HG02759 (cell line): ENCODE measurements around the gene TLE5.

ENCODE experiments used
- ATAC-seq: cut with Tn5 transposase; IDR thresholded peaks from one replicate; pipeline ENCODE4 v1.9.1; 2021; ENCODE audit warnings: mild to moderate bottlenecking, moderate library complexity; ENCODE audit not compliant: unreplicated experiment

Gene TLE5, protein sequence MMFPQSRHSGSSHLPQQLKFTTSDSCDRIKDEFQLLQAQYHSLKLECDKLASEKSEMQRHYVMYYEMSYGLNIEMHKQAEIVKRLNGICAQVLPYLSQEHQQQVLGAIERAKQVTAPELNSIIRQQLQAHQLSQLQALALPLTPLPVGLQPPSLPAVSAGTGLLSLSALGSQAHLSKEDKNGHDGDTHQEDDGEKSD

DNA sequence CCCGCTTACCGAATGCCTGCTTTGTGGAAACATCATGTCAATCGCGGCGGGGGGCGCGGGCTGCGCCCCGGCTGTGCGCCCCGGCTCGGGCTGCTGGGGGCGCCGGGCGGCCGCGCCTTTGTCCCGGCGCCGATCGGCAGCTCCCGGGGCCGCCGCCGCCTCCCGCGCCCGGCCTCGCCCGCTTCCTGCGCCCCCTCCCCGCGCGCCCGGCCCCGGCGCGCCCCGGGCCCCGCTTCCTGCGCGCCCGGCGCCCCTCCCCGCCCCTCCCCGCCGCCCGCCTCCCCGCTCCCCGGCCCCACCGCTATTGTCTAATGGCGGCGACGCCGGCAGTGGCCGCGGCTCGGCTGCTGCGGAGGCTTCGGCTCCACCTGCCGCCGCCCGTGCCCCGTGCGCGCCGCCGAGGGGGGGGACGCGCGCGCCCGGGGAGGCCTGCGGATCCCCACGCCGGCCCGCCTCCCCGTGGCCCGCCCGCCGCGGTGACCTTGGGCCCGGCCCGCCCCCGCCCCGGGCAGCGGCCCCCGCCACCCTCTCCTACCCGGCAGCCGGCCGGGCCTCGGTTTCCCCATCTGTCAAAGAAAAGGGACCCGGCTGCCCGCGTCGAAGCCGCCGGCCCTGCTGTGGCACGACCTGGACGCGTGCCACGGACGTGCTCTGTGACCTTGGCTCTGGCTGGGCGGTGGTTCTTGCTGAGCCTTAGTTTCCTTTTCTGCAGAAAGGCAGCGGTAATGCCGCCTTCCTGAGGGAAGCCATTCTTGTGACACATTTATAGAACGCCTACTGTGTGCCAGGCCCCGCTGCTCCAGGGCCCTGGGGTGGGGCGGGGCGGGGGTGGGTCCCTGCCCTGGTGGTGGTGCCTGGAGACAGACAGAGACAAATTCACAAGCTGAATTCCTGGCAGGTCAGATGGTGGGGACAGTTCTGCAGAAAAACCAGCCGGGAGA, at the start of gene TLE5:
Gene TLE5 (minus strand): TSS at position 331 of the 941 bp plus-strand sequence. CDS start 295 bp downstream, at position 36.
- ATAC-seq: no peak

DNA sequence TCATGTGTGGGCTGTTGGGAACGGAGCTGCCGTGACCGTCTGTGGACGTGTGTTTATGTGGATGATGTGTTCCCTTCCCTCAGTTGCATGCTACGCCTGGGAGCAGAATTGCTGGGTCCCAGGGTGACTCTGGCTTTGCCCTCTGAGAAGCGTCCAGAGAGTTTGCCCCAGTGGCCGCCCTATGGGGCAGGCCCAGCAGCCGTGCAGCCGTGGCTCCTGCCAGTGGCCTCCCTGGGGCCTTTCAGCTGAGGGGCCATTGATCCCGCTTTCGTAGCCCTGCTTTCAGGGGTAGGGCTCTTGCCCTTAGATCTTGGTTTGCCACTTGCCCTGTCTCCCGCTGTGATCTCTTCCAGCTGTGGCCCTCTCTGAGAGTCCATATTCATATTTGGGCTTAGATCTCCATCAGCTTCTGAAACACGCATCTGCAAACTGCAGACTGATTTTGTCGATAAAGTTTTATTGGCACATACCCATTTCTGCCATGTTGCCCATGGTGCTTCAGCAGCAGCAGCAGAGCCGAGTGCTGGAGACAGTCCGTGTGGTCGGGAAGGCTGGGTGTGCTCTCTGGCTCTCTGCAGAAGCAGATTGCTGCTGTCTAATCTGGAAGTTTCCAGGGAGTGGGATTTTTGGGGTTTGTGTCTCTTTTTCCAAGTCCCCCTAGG, 49.4 kb upstream of the TLE5 start:
- no peak for ATAC-seq

DNA sequence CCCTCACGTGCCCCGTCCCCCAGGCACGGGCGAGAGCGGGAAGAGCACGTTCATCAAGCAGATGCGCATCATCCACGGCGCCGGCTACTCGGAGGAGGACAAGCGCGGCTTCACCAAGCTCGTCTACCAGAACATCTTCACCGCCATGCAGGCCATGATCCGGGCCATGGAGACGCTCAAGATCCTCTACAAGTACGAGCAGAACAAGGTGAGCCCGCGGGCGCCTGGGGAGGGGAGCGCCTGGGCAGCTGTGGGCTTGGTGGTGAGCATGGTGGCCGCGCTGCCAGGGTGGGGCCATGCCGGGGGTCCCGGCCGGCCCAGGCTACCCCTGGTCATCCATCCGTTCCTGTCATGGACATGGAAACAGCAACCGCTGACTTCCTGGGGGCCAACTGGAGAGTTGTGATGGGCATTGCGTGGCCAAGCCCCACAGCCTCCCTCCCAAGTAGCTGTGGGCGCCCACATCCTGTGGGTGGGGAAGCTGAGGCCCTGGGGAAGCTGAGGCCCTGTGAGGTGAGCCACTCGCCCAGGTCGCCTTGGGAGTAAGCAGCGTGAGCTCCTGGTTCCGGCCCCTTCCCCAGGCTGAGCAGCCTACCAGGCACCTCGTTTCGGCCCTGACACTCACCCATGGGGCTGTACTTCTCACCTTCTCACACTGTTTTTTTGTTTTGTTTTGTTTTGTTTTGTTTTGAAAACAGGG, 48.0 kb upstream of the TLE5 start:
- no peak for ATAC-seq

DNA sequence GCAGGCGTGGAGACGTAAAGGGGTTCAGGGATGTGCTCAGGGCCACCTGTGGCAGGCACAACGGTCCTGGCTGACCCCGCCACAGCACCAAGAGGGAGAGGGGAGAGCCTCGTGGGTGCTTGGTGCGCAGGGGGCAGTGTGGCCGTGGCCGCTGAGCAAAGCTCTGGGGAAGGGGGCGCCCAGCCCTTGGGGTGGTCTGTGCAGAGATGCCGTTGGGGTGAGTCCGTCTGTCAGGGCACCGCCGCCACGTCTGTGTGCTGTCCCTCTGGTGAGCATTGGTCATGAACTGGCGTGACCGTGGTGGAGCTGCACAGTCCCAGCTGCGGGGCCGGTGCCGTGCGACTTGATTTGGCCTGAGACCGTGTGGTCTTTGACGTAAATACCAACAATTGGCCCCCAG, 47.2 kb upstream of the TLE5 start:
- ATAC-seq: no peak

DNA sequence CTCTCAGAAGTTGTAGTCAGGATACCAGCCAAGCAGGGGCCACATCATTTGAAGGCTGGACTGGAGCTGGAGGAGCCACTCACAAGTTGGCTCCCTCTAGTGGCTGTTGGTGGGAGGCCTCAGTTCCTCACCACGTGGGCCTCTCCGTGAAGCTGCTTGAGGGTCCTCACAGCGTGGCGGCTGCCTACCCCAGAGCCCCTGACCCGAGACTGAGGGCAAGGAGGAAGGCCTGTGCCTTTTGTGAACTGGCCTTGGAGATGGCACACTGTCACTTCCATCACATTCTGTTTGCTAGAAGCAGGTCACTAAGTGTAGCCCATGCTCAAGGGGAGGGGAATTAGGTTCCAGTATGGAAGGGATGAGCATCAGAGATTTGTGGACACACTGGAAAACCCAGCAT, 46.5 kb upstream of the TLE5 start:
- no peak for ATAC-seq

DNA sequence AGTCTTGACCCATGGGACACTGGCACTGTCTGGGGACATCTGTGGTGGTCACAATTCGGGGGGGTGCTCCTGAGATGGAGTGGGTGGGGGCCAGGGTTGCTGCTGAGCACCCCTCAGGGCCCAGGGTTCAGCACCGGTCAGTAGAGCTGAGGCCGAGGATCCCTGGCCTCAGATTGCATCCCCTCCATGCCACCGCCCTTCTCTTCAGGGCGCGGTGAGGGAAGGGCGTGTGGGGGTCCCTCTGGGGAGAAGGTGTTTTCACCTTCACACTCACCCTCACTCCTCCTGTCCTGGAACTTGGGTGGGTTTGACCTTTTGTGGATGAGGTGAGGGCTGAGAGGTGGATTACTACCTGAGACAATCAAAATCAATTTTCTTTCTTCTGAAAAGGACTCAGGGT, 45.4 kb upstream of the TLE5 start:
- ATAC-seq: no peak

DNA sequence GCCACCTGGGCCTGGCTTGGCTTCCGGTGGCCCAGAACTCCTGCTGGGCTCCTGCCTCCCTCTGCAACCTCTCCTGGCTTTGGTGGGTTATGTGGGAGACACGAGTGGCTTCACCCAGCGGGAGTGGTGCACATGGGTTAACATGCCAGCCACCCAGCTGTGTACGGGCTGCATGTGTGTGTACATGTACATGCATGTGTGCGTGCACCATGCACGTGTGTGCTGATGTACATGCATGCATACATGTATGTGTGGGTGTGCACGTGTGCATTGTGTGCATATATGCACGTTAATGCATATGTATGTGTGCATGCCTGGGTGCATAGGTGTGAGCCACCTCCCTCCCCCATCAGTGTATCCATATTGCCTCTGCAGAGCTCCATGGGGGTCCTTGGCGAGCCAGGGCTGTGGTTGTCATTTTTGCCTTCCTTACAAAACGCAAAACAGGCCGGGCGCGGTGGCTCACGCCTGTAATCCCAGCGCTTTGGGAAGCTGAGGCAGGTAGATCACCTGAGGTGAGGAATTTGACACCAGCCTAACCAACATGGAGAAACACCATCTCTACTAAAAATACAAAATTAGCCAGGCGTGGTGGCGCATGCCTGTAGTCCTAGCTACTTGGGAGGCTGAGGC, 44.3 kb upstream of the TLE5 start:
- no peak for ATAC-seq

DNA sequence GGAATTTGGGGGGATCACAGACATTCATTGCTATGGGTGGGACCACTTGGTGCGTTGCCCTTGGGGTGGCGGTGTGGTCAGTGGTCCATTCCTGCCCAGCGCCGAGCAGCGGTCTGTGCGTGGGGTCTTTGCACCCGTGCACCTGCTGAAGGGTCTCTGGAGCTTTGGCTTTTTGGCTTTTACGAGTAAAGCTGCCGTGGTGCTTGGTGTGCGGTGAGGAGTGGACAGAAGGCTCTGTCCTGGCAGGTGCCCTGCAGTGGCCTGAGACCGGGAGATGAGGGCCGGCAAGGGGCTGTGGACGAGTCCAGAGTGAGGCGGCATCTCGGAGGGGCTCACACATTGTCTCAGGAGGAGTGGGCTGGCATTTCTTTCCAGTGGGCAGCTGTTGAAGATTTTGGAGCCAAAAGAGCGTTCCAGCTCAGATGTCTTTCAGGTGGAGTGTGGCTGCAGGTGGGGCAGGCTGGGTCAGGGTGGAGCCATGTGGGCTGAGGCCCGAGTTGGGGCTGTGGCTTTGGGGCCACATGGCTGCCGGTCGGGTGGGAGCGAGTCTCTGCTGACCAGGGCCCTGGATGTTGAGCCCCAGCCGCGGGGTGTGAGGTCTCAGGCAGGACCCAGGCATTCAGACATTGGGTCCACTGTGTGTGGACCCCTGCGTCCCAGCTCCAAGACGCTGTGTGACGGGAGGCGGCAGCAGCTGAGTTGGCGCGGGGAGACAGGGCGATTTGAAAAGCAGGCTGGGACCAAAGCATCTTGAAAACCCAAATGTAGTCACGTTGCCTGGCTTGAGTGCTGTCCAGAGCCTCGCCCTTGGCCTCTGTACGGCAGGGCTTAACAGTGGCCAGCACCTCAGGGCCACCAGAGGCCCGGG, 43.6 kb upstream of the TLE5 start:
- no peak for ATAC-seq

DNA sequence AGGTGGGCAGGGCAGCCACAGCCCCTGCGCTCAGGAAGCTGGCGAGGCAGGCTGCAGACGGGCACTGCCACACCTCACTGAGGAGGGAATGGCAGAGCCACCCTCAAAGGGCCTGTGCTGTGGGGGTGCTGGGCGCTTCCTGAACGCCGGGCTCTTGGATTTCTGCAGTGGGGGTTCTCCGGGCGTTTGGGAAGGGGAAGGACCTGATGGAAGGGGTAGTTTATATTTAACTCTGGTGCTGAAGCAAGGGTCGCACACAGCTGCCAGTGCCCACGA, 42.4 kb upstream of the TLE5 start:
- ATAC-seq: no peak

DNA sequence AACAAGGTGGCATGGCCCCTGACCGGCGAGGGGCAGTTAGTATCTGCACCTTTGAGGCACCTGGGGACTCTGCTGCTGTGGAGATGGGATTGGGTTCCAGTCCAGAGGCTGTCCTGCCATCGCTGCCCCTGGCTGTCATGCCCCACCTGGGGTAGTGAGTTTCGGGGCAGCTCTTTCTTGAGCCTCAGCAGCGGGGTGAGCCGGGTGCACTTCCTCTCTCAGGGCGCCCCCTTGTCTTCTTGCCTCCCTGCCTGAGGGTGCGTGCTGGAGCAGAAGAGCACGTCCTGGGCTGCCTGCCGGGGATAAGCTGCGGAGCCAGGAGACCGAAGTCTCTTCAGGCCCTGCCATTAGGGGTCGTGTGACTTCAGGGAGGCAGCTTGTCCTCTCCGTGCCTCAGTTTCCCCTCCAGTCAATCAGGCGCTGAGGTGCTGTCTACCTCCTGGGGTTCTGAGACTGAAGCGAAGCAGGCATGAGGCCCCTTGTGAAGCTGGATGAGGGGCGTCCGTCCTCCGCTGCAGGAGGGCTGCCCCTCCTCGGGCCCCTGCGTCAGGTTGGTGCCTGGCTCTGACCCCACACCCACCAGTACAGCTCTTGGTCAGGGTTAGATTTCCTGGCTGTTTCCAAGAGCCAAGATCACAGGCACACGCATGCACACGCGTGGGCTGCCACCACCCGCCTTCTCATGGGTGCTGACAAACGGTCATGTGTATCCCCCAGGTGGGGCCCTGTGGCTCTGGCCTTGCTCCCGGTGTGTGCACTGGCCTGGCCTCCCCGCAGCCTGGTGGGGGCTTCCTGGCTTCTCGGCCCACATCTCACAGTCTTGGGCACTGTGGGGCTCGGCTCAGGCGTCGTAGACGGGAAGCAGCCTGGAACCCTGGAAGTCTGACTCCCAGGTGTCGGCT, 40.2 kb upstream of the TLE5 start:
- ATAC-seq: no peak

DNA sequence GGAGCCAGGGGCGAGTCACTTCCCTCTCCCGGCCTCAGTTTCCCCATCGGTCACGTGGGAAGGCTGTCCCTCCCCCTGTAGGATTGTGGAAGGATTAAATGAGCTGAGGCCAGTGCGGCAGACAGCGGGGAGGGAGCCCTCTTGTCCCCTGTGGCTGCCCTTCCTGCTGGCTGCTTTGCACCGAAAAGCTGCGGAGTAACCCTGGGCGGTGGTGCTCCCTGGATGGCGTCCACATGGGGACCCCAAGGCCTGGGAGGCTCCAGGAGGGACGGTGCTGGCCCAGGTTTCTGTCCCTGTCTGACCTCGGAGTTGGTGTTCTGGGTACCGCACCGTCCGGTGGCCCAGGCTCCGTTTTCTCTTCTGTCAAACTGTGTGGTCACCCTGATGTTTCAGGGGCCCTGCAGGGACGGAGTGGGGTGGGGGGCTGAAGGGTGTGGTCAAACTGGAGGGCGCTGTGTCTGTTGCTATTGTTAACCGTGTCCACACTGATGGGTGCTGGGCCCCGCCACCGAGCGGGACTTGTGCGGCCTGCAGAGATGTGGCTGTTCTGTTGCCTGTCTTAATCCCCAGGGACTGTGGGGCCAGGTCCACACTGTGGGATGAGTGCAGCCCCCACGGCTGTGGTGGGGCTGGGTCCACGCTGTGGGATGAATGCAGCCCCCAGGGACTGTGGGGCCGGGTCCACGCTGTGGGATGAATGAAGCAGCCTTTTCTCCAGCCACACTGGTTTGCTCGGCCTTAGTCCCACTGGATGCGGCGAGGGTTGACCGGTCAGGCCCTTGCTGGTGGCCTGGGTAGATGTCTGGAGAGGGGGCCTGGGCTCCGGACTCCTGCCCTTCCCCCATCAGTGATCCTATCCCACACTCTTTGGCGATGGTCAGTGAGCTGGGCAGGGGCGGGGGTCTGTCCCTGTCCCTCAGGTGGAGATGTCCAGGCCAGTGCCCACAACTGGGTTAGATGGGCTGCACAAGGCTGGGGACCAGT, 38.7 kb upstream of the TLE5 start:
- ATAC-seq: no peak

DNA sequence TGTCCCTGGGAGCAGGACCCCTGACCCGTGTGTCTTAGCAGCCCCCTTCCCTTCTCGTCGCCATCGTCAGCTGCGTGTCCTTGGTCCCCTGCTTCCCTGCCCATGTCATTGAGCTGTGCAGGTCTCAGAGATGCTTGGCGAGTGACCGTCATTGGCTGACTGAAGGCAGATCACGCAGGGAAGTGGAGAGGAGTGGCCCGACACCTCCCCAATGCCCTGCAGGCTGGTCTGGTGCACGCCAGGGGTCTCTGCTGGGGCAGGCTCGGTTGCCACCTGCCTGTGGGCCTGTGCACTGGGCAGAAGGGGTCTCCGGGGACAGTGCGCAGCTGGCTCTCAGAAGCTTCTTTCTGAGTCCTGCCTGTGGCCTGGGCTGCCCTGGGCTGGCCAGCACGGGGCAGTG, 38.0 kb upstream of the TLE5 start:
- ATAC-seq: no peak

DNA sequence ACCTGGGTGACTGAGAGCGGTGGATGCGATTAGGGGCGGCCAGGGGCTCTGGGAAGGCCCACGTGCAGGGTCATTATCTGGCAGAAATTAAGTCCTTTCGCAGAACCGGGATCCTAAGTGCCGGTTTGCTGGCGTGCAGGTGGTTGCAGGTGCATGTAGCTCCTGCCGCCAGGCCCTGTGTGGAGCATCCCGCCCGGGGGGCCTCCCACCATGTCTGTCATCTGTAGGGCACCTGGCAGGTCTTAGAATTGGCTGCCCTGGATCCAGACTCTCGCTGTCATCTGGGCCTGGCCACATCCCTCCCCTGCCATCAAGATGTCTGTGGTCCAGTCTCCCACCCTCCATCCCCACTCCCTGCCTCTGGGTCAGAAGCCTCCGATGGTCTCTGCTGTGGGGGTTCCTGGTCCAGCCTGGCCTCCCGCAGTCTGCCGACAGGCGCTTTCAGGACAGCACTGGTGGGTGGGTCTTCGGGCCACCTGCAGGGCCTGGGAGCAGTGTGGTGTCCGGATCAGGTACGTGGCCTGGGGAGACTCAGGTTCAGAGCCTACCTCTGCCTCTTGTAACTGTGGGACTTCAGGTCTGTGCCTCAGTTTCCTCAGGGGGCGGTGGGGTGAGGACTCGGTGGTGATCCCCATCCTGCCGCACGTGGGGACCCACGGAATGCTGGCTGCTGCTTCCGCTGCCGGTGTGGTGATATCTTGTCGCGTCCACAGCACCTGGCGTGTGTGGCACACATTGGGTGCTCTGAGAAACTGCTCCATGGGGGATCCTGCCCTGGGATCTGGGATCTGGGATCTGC, 37.3 kb upstream of the TLE5 start:
- no peak for ATAC-seq

DNA sequence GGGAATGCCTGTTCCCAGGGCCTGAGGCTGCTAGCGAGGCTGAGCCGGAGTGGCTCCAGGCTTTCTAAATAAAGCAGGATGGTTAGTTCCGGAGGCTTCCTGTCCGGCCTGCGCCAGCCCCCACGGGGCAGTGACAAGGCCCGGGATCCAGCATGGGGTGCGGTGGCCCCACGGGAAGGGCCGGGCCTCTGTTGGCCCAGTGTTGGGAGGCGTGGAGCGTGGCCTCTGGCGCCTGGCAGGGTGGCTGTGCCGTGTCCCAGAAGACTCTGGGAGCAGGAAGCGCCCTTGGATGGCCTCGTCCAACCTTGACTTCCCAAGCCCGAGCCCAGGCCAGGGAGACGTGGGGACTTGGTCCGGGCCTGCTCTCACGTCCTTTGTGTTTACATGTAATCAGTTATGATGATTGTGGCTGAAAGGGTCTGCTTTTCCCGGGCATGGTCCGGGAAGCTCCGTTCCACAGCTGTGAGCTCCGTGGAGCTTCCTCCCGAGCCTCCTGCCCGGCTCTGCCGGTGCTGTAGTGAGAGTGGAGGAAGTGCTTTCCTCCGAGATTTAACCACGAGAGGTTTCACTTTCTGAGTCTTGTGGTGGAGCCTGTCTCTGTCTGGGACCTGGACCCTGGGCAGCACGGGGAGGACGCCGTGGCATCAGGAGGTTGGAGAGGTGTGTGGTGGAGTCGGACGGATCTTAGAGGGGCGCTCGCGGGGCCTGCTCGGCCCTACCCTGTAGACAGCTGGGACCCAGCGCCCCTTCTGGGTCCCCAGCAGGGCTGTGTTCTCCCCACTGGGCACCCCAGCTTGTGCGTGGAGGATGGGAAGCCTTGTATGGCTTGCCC, 36.4 kb upstream of the TLE5 start:
- no peak for ATAC-seq

DNA sequence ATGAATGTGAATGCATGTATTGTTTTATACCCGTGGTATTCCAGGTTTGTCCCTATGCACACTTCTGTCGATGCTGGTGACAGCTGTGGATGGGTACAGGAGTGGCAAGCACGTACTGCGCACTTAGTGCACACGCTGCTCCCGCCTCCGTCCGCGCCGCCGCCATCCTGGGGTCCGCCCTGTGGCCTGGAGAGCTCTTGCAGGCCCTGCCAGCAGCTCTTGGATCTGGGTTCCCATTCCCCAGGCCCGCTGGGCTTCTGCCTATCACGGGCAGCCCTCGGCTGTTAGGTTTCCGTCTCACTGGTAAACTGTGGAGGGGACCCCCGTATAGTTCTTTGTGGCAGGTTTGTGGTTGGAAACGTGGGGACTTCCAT, 35.8 kb upstream of the TLE5 start:
- ATAC-seq: no peak

DNA sequence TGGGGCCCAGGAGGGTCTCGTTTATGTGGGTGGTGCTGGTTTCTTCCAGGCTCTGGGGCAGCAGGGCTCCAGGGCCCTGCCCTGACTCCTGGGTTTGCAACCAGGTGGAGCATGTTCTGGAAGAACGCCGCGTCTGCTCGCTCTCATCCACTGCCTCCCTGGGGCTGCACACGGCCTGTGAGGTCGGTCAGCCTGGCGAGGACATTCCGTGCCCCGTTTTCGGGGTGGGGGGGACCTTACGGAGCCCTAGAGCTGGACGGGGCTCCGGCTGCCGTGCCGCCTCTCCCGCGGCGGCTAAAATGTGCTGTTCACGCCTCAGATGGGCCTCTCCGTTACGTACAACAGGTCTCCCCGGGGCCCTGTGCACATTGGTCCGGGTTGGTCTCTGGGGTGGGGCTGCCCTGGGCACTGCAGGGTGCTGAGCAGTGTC, 35.2 kb upstream of the TLE5 start:
- ATAC-seq: no peak
